AG09319 (cell line): ENCODE measurements around the gene FAM170B.

Source experiments
- DNase-seq: peaks from one replicate; pipeline ENCODE4 v3.0.0-alpha.2; 2010; ENCODE audit warnings: low read depth; ENCODE audit errors: extremely low read depth
- CTCF ChIP-seq: IDR thresholded peaks from 2 replicates; pipeline ENCODE4 v1.5.1; 2011; ENCODE audit warnings: low read depth, mild to moderate bottlenecking, inconsistent platforms, low read length, moderate library complexity

The FAM170B gene

GRCh38 chr10:49134327-49134726 is 506 bp upstream of the FAM170B start:
- no peak for TF ChIP-seq CTCF
- no peak for DNase-seq

GRCh38 chr10:49132362-49132737 is 1.5 kb downstream of the FAM170B start:
- TF ChIP-seq CTCF = no peak
- no peak for DNase-seq

GRCh38 chr10:49131507-49132361 is 2.1 kb downstream of the FAM170B start:
- no peak for TF ChIP-seq CTCF
- no peak for DNase-seq

- DNase-seq = no peak
Observed at GRCh38 chr10:49129376-49129775, 4.4 kb downstream of the FAM170B start.

GRCh38 chr10:49128854-49129253 is 5.0 kb downstream of the FAM170B start:
- no peak for DNase-seq
- TF ChIP-seq CTCF = no peak

More at GRCh38 chr10:49129376-49129775, 4.4 kb downstream of the FAM170B start:
- no peak for TF ChIP-seq CTCF

- no peak for TF ChIP-seq CTCF
- no peak for DNase-seq
Observed at GRCh38 chr10:49123981-49124950, 9.6 kb downstream of the FAM170B start.

GRCh38 chr10:49120911-49121310 is 12.9 kb downstream of the FAM170B start:
- DNase-seq = no peak
- TF ChIP-seq CTCF = no peak
